Thyroid gland (tissue), 4 donors: Measurements from ENCODE around the gene CLIP2.
A peak's percentile ranks its signal among the peaks of the same experiment; 100 is the strongest.

ENCODE experiments used
- POLR2A ChIP-seq, 2 donors: fragments of 450-650 bp; IDR thresholded peaks; one replicate each; pipeline ENCODE4 v1.6.1; 2017; ENCODE audit warnings: antibody characterized with exemption in 2 of 2, mild to moderate bottlenecking in 2 of 2, moderate library complexity in 1 of 2
- TF ChIP-seq, protein P1 (sequence below), 6 experiments: fragments of 200-600 bp in 3 of 6; fragments of 450-650 bp in 3 of 6; sonication (generic) in 3 of 6; IDR thresholded peaks; one replicate each; pipeline ENCODE4 v1.5.1; 2016 to 2019; ENCODE audit warnings: antibody characterized with exemption in 6 of 6, mild to moderate bottlenecking in 2 of 6, inconsistent platforms in 1 of 6, moderate library complexity in 1 of 6

- TF ChIP-seq, protein P1, sequence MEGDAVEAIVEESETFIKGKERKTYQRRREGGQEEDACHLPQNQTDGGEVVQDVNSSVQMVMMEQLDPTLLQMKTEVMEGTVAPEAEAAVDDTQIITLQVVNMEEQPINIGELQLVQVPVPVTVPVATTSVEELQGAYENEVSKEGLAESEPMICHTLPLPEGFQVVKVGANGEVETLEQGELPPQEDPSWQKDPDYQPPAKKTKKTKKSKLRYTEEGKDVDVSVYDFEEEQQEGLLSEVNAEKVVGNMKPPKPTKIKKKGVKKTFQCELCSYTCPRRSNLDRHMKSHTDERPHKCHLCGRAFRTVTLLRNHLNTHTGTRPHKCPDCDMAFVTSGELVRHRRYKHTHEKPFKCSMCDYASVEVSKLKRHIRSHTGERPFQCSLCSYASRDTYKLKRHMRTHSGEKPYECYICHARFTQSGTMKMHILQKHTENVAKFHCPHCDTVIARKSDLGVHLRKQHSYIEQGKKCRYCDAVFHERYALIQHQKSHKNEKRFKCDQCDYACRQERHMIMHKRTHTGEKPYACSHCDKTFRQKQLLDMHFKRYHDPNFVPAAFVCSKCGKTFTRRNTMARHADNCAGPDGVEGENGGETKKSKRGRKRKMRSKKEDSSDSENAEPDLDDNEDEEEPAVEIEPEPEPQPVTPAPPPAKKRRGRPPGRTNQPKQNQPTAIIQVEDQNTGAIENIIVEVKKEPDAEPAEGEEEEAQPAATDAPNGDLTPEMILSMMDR (IDR thresholded peaks at IDR 0.05) = peak; percentile 41 to 79 (median 63)
- TF ChIP-seq POLR2A (IDR thresholded peaks at IDR 0.05) = no peak
These were observed 160.7 kb downstream of the CLIP2 start for GRCh38 chr7:74449809-74450397.
